MM.1S (cell line): Measurements from ENCODE around the gene CBR3.
"Not testable (repeated sequence)": the region's sequence is repeated elsewhere in the genome, so short reads cannot be mapped to it uniquely, and the experiment has no call there.

Experiments
- CTCF ChIP-seq: fragments of 300-600 bp; sonication (generic); IDR thresholded peaks from 2 replicates; pipeline ENCODE4 v1.5.1; 2016; ENCODE audit warnings: antibody characterized with exemption, low read length, mixed read lengths
- EZH2 ChIP-seq: fragments of 300-600 bp; sonication (generic); optimal IDR thresholded peaks from 2 replicates; pipeline ENCODE3; 2017; ENCODE audit warnings: low read depth, mild to moderate bottlenecking, antibody characterized with exemption, low read length, mixed read lengths

GRCh38 chr21:36130839-36131238 is 4.0 kb upstream of the CBR3 start:
- not testable (repeated sequence) for TF ChIP-seq CTCF, EZH2
